K562 (cell line): ENCODE results near the gene AGAP1.

Experiments used
- MEF2D ChIP-seq: conservative IDR thresholded peaks from 2 replicates; pipeline ENCODE4 v1.6.1; 2016; ENCODE audit warnings: low read depth, missing genetic modification characterization, missing compliant biosample characterization
- SMAD1 ChIP-seq: fragments of 150-350 bp; IDR thresholded peaks from 2 replicates; pipeline ENCODE4 v1.6.1; 2014; ENCODE audit warnings: low read length, low read depth; ENCODE audit not compliant: partially characterized antibody
- TEAD4 ChIP-seq, 2 experiments: sonication (generic) in 1 of 2; formaldehyde crosslinking in 1 of 2; IDR thresholded peaks; 2 replicates each; pipeline versions ENCODE4 v1.6.1 to v1.8.0; 2012 to 2022; ENCODE audit warnings: borderline replicate concordance in 1 of 2, inconsistent platforms in 1 of 2, low read length in 1 of 2, mild to moderate bottlenecking in 1 of 2, missing genetic modification reagents in 1 of 2
- ZNF384 ChIP-seq: IDR thresholded peaks from 2 replicates; pipeline ENCODE4 v1.6.1; 2012; ENCODE audit warnings: low read depth, low read length, improper control_type of control experiment

- TF ChIP-seq SMAD1 (no peak), ZNF384 (no peak), MEF2D (tag) (no peak), TEAD4 (IDR thresholded peaks at IDR 0.05; ENCODE audit: low read length) (peak; percentile 62), TEAD4 (CRISPR knock-in tag; IDR thresholded peaks at IDR 0.05; ENCODE audit: borderline replicate concordance) (no peak)
Observed at GRCh38 chr2:235643680-235644511, 150.1 kb downstream of the AGAP1 start.
